Stomach (tissue), 9 donors: ENCODE data around the gene OGFOD1. TPM values are rescaled to one million over a fixed set of nuclear protein-coding genes. Genes with fewer than 3 reads are reported as not detected.

ENCODE experiments used
- DNase-seq, 2 donors: peaks; one replicate each; pipeline versions ENCODE4 v3.0.0 to v3.0.0-alpha.2; 2013 to 2019
- H3K27ac ChIP-seq, 5 donors: fragments of 200-600 bp in 4 of 5; sonication (generic) in 4 of 5; one replicate each; pipeline ENCODE4 v1.5.1; 2013 to 2019; ENCODE audit warnings: mild to moderate bottlenecking in 1 of 5, moderate library complexity in 1 of 5
- H3K27me3 ChIP-seq, 3 donors: fragments of 200-600 bp; sonication (generic); one replicate each; pipeline ENCODE4 v1.5.1; 2017 to 2019; ENCODE audit warnings: mixed run types in 1 of 3
- H3K36me3 ChIP-seq, 4 donors: fragments of 200-600 bp; sonication (generic); 1 replicate in 3 of 4; 2 replicates in 1 of 4; pipeline ENCODE4 v1.5.1; 2016 to 2019
- H3K4me1 ChIP-seq, 4 donors: fragments of 200-600 bp; sonication (generic); one replicate each; pipeline ENCODE4 v1.5.1; 2016 to 2019
- H3K4me3 ChIP-seq, 4 donors: fragments of 200-600 bp; sonication (generic) in 3 of 4; one replicate each; pipeline ENCODE4 v1.5.1; 2016 to 2019; ENCODE audit warnings: mild to moderate bottlenecking in 1 of 4
- H3K9me3 ChIP-seq, 4 donors: fragments of 200-600 bp; sonication (generic); one replicate each; pipeline ENCODE4 v1.5.1; 2016 to 2019
- EP300 ChIP-seq: sonication (generic); formaldehyde crosslinking; IDR thresholded peaks from one replicate; pipeline ENCODE4 v1.6.1; 2017; ENCODE audit warnings: antibody characterized with exemption
- POLR2A ChIP-seq, 4 donors: fragments of 450-650 bp; IDR thresholded peaks; one replicate each; pipeline ENCODE4 v1.6.1; 2016; ENCODE audit warnings: antibody characterized with exemption in 4 of 4, control low read depth in 2 of 4, mild to moderate bottlenecking in 1 of 4, moderate library complexity in 1 of 4
- POLR2AphosphoS5 ChIP-seq, 3 donors: sonication (generic); formaldehyde crosslinking; IDR thresholded peaks; one replicate each; pipeline ENCODE4 v1.6.1; 2016; ENCODE audit warnings: antibody characterized with exemption in 3 of 3
- WGBS, 5 donors: extraction: QIAGEN DNeasy Blood & Tissue Kit in 3 of 5; methylation state at CpG; one replicate each; pipeline versions ENCODE4 v1.1.5 to v1.1.7; 2013 to 2018; 5-methylcytosine and 5-hydroxymethylcytosine counted together
- intact Hi-C: fragments of 100-400 bp; cut with DNase I; formaldehyde crosslinking; loops from one replicate; pipeline ENCODE4 v1.15.1; 2023; ENCODE audit warnings: low total_unique reads
- polyA plus RNA-seq, 3 donors: library from polyadenylated mRNA; stranded (reverse); fragments of 200-250 nt; gene quantifications; one replicate each; pipeline ENCODE4 v1.2.3, GENCODE V29; 2013
- total RNA-seq, 5 donors: library from RNA; depleted of rRNA; stranded (reverse); fragments of >200 nt; gene quantifications; one replicate each; pipeline versions ENCODE4 v1.1.0 to v1.2.3, GENCODE V29; 2014 to 2016
- TF ChIP-seq, protein P1 (sequence below), 7 experiments: fragments of 450-650 bp in 4 of 7; fragments of 200-600 bp in 3 of 7; sonication (generic) in 3 of 7; IDR thresholded peaks; one replicate each; pipeline ENCODE4 v1.5.1; 2016 to 2019; ENCODE audit warnings: antibody characterized with exemption in 7 of 7, control low read depth in 2 of 7, mild to moderate bottlenecking in 1 of 7
- donor health status: healthy with polysubstance abuse.
- donor health status: Bipolar disorder and iron deficiency.
- donor health status: healthy.

OGFOD1 gene
- total and polyA plus RNA-seq, 8 donors, result 8.4 to 167 (median 25.6) TPM

DNA sequence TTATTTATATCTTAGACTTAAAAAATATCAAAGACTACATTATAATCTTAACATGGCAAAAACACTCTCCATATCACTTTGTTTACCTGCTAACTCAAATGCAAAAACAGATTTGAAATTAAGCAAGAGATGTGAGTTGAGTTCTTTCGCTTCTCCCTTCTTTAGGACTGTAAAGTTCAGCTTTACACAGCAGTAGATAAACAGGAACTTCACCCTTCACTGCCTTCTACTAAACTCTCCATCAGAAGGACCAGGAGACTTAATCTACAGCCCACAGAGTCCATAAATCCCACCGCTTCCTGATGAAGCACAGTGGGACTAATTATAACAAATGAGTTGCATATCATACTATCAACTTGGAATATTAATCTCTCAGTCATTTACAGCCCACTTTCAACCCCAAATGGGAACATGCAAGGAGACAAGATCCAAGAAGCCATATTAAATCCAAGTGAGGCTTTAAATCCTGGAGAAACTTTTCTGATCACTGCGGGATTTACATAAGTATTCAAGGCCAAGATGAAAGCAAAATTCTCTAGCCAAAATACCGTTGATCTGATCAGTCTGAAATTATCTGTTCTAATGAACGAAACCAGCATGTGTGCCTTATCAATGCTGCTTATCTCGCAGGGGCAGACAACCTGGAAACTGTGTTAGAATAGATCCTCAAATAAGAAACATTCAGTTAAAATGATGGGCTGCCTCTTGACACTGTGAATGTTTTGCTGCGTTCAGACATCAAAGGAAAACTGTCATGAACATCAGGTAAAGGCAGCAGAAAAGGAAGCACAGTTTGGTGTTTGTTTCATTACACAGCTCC lies 27.6 kb upstream of the OGFOD1 start:
- H3K36me3 ChIP-seq, result no peaks in the 10 kb centered on the region
- peaks cover 24 to 66% (median 47%) of the 10 kb centered on the region in 4 donors for H3K4me1 ChIP-seq
- DNase-seq, result peak in 1 of 2 donors; percentile 14
- intact Hi-C loops, result no loop called here
- no peaks in the 10 kb centered on the region for H3K9me3 ChIP-seq
- peak overlapping the region in 4 of 5 donors; percentile 83 to 92 (median 86) for H3K27ac ChIP-seq
- 10 to 27% (median 20%) methylated on average over 7 of the region's 7 CpGs for WGBS, 5 donors
- peak overlapping the region; percentile 79 to 95 (median 92) for H3K4me3 ChIP-seq
- no peaks in the 10 kb centered on the region for H3K27me3 ChIP-seq
- TF ChIP-seq POLR2AphosphoS5 (IDR thresholded peaks at IDR 0.05) (no peak), POLR2A (IDR thresholded peaks at IDR 0.05) (no peak), EP300 (no peak)
- TF ChIP-seq, protein P1, sequence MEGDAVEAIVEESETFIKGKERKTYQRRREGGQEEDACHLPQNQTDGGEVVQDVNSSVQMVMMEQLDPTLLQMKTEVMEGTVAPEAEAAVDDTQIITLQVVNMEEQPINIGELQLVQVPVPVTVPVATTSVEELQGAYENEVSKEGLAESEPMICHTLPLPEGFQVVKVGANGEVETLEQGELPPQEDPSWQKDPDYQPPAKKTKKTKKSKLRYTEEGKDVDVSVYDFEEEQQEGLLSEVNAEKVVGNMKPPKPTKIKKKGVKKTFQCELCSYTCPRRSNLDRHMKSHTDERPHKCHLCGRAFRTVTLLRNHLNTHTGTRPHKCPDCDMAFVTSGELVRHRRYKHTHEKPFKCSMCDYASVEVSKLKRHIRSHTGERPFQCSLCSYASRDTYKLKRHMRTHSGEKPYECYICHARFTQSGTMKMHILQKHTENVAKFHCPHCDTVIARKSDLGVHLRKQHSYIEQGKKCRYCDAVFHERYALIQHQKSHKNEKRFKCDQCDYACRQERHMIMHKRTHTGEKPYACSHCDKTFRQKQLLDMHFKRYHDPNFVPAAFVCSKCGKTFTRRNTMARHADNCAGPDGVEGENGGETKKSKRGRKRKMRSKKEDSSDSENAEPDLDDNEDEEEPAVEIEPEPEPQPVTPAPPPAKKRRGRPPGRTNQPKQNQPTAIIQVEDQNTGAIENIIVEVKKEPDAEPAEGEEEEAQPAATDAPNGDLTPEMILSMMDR (IDR thresholded peaks at IDR 0.05), result no peak

DNA sequence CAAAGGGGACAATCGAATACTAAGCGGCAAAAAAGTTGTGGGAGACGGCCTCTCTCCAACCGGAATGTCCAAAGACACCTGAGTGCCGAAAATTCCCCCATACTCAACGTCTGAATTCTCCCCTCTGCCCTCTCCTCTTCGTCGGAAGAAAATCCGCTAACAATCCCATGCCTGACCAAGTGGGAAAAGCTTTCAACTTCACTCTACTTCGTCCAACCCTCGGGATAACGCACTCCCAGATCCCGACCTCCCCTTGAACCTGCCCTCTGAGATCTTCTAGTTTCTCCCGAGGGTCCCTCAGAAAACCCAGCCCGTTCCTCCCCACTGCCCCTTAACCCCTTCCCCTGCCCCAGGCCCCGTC lies 27.0 kb upstream of the OGFOD1 start:
- H3K27ac ChIP-seq, result peak overlapping the region; percentile 83 to 93 (median 89)
- intact Hi-C loops, result no loop called here
- 1 to 2% (median 2%) methylated on average over 16 of the region's 16 CpGs for WGBS, 5 donors
- H3K27me3 ChIP-seq, result no peaks in the 10 kb centered on the region
- no peaks in the 10 kb centered on the region for H3K36me3 ChIP-seq
- DNase-seq, result no peak
- H3K9me3 ChIP-seq, result no peaks in the 10 kb centered on the region
- peak overlapping the region; percentile 79 to 95 (median 92) for H3K4me3 ChIP-seq
- TF ChIP-seq EP300, result no peak
- no peak for TF ChIP-seq POLR2A (IDR thresholded peaks at IDR 0.05)
- TF ChIP-seq, protein P1 (IDR thresholded peaks at IDR 0.05), result no peak
- no peak for TF ChIP-seq POLR2AphosphoS5 (IDR thresholded peaks at IDR 0.05)
- peaks cover 24 to 61% (median 47%) of the 10 kb centered on the region in 4 donors for H3K4me1 ChIP-seq

DNA sequence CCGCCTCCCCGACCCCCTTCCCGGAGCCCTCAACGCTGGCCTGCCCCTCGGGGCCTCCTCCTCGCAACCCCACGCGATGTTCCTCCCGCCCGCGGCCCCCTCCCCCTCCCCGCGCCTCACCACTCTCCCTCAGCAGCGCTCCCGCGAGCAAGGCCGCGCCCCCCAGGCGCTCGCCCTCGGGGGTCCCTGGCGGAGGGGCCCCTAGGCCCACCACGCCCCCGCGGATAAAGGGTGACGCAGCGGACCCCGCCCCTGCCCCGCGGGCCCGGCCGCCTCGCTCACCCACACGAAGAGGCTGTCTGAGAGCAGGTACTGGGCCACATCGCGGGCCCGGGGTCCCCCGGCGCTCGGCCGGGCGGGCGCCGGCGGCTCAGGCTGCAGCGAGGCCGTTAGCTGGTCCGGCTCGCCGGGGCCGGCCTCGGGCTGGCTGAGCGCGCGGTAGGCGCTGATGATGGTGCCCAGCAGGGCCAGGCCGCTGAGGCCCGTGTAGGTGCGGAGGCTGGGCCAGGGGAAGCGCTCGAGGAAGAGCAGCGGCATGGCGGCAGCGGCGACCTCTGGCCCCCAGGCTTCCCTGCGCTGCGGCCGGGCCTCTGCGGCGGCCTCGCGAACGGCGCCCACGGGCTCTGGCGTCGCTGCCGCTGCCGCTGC lies 26.4 kb upstream of the OGFOD1 start:
- WGBS, 5 donors, result 0 to 1% (median 1%) methylated on average over 21 to 79 of the region's 79 CpGs
- peaks cover 24 to 56% (median 44%) of the 10 kb centered on the region in 4 donors for H3K4me1 ChIP-seq
- intact Hi-C loops, result no loop called here
- H3K4me3 ChIP-seq, result peak overlapping the region; percentile 79 to 95 (median 92)
- TF ChIP-seq, protein P1 (IDR thresholded peaks at IDR 0.05), result no peak
- peaks cover 0 to 3% (median 0%) of the 10 kb centered on the region in 4 donors for H3K36me3 ChIP-seq
- H3K27ac ChIP-seq, result peak overlapping the region; percentile 83 to 93 (median 89)
- peak in 1 of 2 donors; percentile 77 for DNase-seq
- no peaks in the 10 kb centered on the region for H3K9me3 ChIP-seq
- H3K27me3 ChIP-seq, result no peaks in the 10 kb centered on the region

DNA sequence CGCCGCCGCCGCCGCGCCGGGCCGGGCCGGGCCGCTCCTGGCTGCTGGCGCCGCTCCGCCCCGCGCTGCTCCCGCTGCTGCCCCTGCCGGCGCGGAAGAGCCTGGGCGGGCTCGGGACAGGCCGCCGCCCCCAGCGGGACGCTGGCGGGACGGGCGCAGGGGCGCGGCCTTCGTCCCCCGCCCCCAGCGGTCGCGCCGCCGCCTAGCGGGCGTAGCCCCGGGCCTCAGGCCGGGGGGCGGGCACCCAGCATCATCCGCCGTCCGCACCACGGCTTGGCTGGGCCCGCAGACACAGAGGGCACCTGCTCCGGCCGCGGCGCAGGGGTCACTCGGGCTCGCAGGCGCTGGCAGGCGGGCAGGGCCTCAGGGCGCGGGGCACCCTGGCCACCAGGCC lies 25.9 kb upstream of the OGFOD1 start, which contains the start of gene AMFR:
AMFR (minus strand) TSS at position 107 of the 394 bp plus-strand sequence. CDS start 218 bp downstream, outside the sequence.
- DNase-seq, result peak; percentile 72 to 96
- H3K36me3 ChIP-seq, result peaks cover 0 to 6% (median 2%) of the 10 kb centered on the region in 4 donors
- TF ChIP-seq POLR2AphosphoS5 (IDR thresholded peaks at IDR 0.05) (peak in 2 of 3 donors; percentile 6 to 50), POLR2A (IDR thresholded peaks at IDR 0.05) (no peak), EP300 (no peak)
- TF ChIP-seq, protein P1 (IDR thresholded peaks at IDR 0.05), result peak in 3 of 7 experiments; percentile 22 to 71 (median 31)
- intact Hi-C loops, result no loop called here
- peak within 1 kb of the TSS; percentile 79 to 95 (median 92) for H3K4me3 ChIP-seq
- H3K4me1 ChIP-seq, result peaks cover 23 to 50% (median 39%) of the 10 kb centered on the region in 4 donors
- no peaks in the 10 kb centered on the region for H3K9me3 ChIP-seq
- H3K27ac ChIP-seq, result peak within 1 kb of the TSS; percentile 83 to 93 (median 89)
- H3K27me3 ChIP-seq, result no peaks in the 10 kb centered on the region
- WGBS, 5 donors, result 0 to 1% (median 0%) methylated on average over 18 to 57 of the region's 57 CpGs
